Mucosa of rectum (tissue), 2 donors: ENCODE results near the gene PI4KA.

Source experiments
- H3K27ac ChIP-seq, 2 donors: one replicate each; pipeline ENCODE4 v1.7.0; 2013; ENCODE audit warnings: inconsistent platforms in 2 of 2, low read depth in 2 of 2, low read length in 2 of 2
- H3K27me3 ChIP-seq, 2 donors: one replicate each; pipeline ENCODE4 v1.7.0; 2013; ENCODE audit warnings: low read length in 2 of 2; ENCODE audit not compliant: control insufficient read depth in 2 of 2, insufficient read depth in 2 of 2
- H3K36me3 ChIP-seq, 2 donors: one replicate each; pipeline ENCODE4 v1.7.0; 2013; ENCODE audit warnings: low read length in 2 of 2; ENCODE audit not compliant: control insufficient read depth in 2 of 2, insufficient read depth in 2 of 2
- H3K4me1 ChIP-seq, 2 donors: one replicate each; pipeline ENCODE4 v1.7.0; 2013; ENCODE audit warnings: low read length in 2 of 2, mild to moderate bottlenecking in 1 of 2; ENCODE audit not compliant: control insufficient read depth in 2 of 2, insufficient read depth in 2 of 2
- H3K4me3 ChIP-seq, 2 donors: one replicate each; pipeline ENCODE4 v1.7.0; 2013; ENCODE audit warnings: low read length in 2 of 2
- H3K9ac ChIP-seq, 2 donors: one replicate each; pipeline ENCODE4 v1.7.0; 2013; ENCODE audit warnings: low read length in 2 of 2, low read depth in 1 of 2, mild to moderate bottlenecking in 1 of 2
- H3K9me3 ChIP-seq, 2 donors: one replicate each; pipeline ENCODE4 v1.7.0; 2013; ENCODE audit warnings: low read length in 2 of 2; ENCODE audit not compliant: control insufficient read depth in 2 of 2
- donor health status: healthy.
- donor health status: Normal muscosa, but diverticular disease.

Gene PI4KA

DNA sequence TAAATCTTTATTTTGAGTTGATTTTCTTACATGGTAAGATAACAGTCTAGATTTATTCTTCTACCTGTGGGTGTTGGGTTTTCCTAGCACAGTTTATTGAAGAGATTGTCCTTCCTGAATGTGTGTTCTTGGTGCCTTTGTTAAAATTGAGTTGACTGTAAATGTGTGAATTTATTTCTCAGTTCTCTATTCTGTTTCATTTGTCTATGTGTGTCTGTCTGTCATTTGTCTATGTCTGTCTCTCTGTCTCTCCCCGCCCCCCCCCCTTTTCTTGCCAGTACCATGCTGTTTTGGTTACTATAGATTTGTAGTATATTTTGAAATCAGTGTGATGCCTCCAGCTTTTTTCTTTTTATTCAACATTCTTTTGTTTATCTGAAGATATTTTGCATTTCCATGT, 199.4 kb downstream of the PI4KA start:
- no peak overlapping the region for H3K27ac ChIP-seq
- H3K9ac ChIP-seq = no peak overlapping the region
- no peaks in the 10 kb centered on the region for H3K9me3 ChIP-seq
- H3K27me3 ChIP-seq = no peaks in the 10 kb centered on the region
- H3K36me3 ChIP-seq = no peaks in the 10 kb centered on the region
- no peaks in the 10 kb centered on the region for H3K4me1 ChIP-seq
- no peak overlapping the region for H3K4me3 ChIP-seq

GRCh38 chr22:20658433-20659222, 200.0 kb downstream of the PI4KA start:
- H3K36me3 ChIP-seq = no peaks in the 10 kb centered on the region
- H3K27me3 ChIP-seq = no peaks in the 10 kb centered on the region
- H3K9ac ChIP-seq = no peak overlapping the region
- no peaks in the 10 kb centered on the region for H3K9me3 ChIP-seq
- no peak overlapping the region for H3K27ac ChIP-seq
- H3K4me1 ChIP-seq = no peaks in the 10 kb centered on the region
- H3K4me3 ChIP-seq = no peak overlapping the region

DNA sequence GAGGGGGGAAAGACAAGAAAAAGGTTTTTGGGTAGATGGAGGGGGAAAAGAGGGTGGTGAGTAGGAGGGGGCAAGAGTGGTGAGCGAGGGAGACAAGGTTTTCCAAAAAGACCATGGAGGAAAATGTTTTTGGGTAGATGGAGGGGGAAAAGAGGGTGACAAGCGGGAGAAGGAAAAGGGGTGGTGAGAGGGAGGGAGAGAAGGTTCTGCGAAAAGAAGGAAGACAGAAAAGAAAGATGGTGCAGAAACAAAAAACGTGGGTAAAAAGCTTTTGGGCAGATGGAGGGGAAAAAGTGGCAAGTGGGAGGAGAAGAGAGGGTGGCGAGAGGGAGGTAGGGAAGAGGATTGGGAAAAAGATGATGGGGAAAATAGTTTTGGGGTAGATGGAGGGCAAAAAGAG, 200.6 kb downstream of the PI4KA start:
- Histone ChIP-seq H3K27me3 (no peaks in the 10 kb centered on the region), H3K4me3 (no peak overlapping the region), H3K36me3 (no peaks in the 10 kb centered on the region), H3K27ac (no peak overlapping the region), H3K9ac (no peak overlapping the region), H3K9me3 (no peaks in the 10 kb centered on the region), H3K4me1 (no peaks in the 10 kb centered on the region)
